OCI-LY1 (cell line): ENCODE measurements around the gene CD164.

Experiments used
- CTCF ChIP-seq: fragments of 200-600 bp; sonication (generic), shearing (Covaris generic); IDR thresholded peaks from 2 replicates; pipeline ENCODE4 v1.5.1; 2017; ENCODE audit warnings: mild to moderate bottlenecking, antibody characterized with exemption, low read length, moderate library complexity, mixed read lengths
- EZH2 ChIP-seq: fragments of 200-600 bp; sonication (generic), shearing (Covaris generic); IDR thresholded peaks from 2 replicates; pipeline ENCODE4 v1.8.0; 2017; ENCODE audit warnings: borderline replicate concordance, mixed run types, mild to moderate bottlenecking, antibody characterized with exemption, low read length, moderate library complexity, mixed read lengths

- TF ChIP-seq CTCF (no peak), EZH2 (no peak)
Measured at GRCh38 chr6:109406196-109406595, 23.9 kb upstream of the CD164 start.
